Measurements from ENCODE around the gene THOC3. TPM values are rescaled to one million over a fixed set of nuclear protein-coding genes. Genes with fewer than 3 reads are reported as not detected.
"Not testable (repeated sequence)": the region's sequence is repeated elsewhere in the genome, so short reads cannot be mapped to it uniquely, and the experiment has no call there.

Gene THOC3
- total RNA-seq, 2 donors from 2014 or later: 62.9 to 140 TPM

DNA sequence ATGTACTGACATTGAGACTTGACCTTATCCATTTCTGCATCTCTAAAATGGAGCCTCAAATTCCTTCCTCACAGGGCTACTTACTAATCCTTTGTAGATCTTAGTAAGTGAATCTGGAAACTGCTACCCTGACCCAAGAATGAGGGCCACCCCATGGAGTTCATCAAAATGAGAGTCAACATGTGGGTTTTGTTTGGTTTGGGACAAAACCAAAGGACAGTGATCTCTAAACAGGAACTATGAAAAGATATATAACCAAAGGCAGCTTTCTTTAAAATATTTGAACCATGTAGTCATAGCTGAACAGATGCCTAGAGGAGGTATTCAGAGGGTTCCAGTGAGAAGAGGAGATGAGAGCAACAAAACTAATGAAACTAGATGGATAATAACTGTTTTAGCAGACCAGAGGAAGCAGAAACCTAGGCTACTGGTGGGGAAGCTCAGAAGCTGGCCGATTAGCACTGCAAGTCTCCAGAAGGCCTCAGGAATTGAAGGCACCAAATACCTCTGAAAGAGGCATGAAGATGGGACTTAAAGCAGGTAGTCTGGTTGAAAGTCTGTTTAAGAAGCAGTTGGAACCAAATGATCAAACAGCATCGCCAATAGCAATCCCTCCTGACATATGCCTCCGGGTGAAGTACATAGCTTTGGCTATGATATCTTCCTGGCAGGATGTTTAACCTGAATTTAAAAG is 45.8 kb downstream of the THOC3 start:
- Histone ChIP-seq H3K27me3 (no peaks in the 10 kb centered on the region), H3K9me3 (no peaks in the 10 kb centered on the region), H3K36me3 (no peaks in the 10 kb centered on the region), H3K27ac (no peak overlapping the region), H3K4me3 (no peak overlapping the region), H3K4me1 (no peaks in the 10 kb centered on the region), H3K9ac (ENCODE audit: low read depth in 2 of 2, low read length in 2 of 2) (no peak overlapping the region)
- no peak for TF ChIP-seq CTCF (IDR thresholded peaks at IDR 0.05)
- DNase-seq: no peak
- intact Hi-C loops (cut with DNase I): no loop called here

DNA sequence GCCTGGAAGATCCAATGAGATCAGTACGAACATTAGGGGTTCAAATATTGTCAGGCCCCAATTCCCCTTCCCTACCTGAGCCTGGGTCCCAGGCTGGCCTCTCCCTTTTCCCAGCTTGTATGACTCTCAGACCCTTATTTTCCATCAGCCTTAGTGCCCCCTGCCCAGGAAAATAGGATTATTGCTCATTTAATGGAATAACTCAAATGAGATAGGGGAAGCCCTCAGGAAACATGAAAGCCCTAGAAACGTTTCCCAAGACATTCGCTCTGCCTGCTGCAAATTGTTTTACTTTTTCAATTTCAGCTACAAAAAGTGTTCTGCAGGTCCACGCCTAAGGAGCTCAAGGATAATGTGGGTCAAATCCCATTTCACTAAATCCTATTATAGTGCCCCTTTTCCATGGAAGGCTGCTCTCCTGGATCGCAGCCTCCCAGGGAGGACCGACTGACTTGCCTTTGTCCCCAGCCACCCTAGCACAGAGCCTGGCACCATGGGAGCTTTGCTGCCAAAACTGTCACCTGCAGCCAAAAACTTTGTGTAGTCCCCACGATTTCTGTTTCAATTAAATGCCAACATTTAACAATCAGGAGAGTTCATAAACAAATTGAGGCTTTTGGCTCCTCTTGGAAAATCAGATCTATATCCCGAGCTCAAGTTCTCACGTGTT is 46.9 kb downstream of the THOC3 start:
- H3K4me1 ChIP-seq: no peaks in the 10 kb centered on the region
- H3K27me3 ChIP-seq: no peaks in the 10 kb centered on the region
- DNase-seq: no peak
- H3K4me3 ChIP-seq: no peak overlapping the region
- no peaks in the 10 kb centered on the region for H3K36me3 ChIP-seq
- no peak for TF ChIP-seq CTCF (IDR thresholded peaks at IDR 0.05)
- H3K27ac ChIP-seq: no peak overlapping the region
- no peaks in the 10 kb centered on the region for H3K9me3 ChIP-seq
- intact Hi-C loops (cut with DNase I): no loop called here
- no peak overlapping the region for H3K9ac ChIP-seq (ENCODE audit: low read depth in 2 of 2, low read length in 2 of 2)

DNA sequence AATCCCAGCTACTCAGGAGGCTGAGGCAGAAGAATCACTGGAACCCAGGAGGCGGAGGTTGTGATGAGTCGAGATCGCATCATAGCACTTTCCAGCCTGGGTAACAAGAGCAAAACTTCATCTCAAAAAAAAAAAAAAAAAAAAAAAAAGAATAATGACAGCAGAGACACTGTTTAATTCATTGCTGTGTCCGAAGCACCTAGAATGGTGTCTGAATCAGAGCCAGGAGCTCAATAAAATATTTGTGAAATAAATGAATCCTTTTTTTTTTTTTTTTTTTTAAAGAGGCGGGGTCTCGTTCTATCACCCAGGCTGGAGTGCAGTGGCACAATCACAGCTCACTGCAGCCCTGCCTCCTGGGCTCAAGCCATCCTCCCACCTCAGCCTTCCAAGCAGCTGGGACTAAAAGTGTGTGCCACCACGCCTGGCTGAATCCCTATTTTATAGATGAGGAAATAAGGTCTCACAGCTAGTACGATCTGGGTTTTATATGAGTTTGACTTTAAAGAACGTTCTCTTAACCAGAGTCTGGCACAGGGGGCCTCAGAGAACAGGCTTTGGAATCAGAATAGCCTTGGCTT is 47.8 kb downstream of the THOC3 start:
- no peak for DNase-seq
- no peaks in the 10 kb centered on the region for H3K9me3 ChIP-seq
- TF ChIP-seq CTCF (IDR thresholded peaks at IDR 0.05): no peak

DNA sequence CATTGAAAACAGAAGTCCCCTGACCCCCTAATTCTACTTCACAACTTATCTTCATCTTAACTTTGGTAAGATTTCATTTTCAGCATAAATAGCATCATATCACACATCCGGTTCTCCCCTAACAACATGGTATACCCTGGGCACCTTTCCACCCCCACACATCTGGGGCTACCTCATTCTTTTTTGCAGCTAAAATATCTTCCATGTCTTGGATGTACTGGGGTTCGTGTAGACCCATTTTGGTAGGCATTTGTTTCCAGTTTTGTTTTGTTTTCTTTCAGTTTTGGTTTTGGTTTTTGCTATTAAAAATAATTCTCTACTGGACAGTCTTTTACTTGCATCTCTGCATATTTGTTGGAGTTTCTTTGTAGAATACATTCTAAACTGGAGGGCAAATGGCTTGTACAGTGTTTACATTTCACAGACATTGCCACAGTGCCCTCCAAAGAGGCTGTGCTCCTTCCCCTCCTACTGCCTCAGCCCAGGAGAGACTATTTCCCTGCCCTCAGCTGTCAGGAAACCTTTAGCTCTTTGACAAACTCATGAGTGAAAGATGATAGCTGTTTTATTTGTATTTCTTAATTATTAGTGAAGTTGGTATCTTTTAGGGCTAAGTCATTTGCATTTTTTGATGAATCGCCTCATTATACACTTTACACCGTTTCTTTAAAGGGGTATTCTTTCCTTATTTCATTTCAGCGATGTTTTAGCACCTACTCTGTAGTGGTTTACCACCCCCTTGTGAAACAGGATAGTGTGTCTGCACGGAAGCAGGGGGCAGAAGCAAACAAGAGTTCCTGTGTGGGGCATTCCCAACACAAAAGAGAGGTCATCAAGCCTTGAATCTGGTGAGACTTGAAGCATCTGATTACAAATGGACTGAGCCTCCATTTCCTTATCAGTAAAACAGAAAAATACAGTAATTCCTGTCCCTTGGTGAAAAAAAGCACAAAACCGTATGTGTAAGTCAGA is 52.8 kb downstream of the THOC3 start:
- H3K4me1 ChIP-seq; H3K27ac ChIP-seq; H3K9ac ChIP-seq (ENCODE audit: low read depth in 2 of 2, low read length in 2 of 2); DNase-seq; H3K9me3 ChIP-seq; H3K27me3 ChIP-seq; H3K36me3 ChIP-seq; H3K4me3 ChIP-seq; intact Hi-C loops (cut with DNase I): not testable (repeated sequence)

More for the DNA sequence above, 47.8 kb downstream of the THOC3 start:
- Histone ChIP-seq H3K27me3 (no peaks in the 10 kb centered on the region), H3K36me3 (no peaks in the 10 kb centered on the region), H3K27ac (no peak overlapping the region), H3K4me3 (no peak overlapping the region), H3K9ac (ENCODE audit: low read depth in 2 of 2, low read length in 2 of 2) (no peak overlapping the region), H3K4me1 (no peaks in the 10 kb centered on the region)
- intact Hi-C loops (cut with DNase I): no loop called here

DNA sequence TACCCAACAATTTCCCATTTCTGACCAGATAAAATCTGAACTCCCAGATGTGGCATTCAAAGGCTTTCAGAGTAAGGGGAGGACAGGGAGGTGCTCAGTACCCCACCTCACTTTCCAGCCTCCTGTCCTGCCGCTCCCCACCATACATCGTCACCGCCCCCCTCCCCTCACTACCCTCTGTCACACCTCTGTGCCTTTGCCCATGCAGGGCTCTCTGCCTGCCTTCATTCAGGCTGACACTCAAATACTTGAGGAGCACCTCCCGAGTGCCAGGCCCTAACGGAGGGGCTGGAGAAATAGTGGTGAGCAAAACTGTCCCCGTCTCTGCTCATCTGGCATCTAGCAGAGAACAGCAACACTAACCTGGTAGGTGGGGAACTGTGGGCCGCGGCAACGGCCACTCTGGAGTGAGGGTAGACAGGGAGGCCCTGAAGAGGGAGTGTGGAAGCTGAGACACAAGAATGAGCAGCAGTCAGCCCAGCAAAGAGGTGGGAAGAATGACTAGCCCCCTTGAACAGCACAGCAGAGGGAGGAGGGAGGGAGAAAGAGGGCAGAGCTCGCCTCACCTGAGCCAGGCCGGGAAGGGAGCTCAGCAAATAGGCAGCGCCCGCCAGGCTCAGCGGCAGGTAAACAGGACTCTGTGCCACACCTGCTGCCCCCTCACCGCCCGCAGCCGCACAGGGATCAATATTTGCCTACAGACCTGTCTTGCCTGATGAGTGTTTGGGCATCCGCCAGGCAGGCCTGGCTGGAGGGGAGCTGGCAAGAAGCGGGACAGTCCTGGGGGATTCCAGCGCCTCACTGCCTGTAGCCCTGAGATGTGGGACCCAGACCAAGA is 54.1 kb downstream of the THOC3 start:
- DNase-seq; H3K27ac ChIP-seq; H3K36me3 ChIP-seq; H3K9ac ChIP-seq (ENCODE audit: low read depth in 2 of 2, low read length in 2 of 2); H3K27me3 ChIP-seq; H3K4me3 ChIP-seq; H3K4me1 ChIP-seq; intact Hi-C loops (cut with DNase I); H3K9me3 ChIP-seq: not testable (repeated sequence)

- H3K27ac ChIP-seq; DNase-seq; H3K9ac ChIP-seq (ENCODE audit: low read depth in 2 of 2, low read length in 2 of 2); H3K27me3 ChIP-seq; H3K4me1 ChIP-seq; H3K36me3 ChIP-seq; H3K4me3 ChIP-seq; intact Hi-C loops (cut with DNase I); H3K9me3 ChIP-seq: not testable (repeated sequence)
Measured at GRCh38 chr5:175910072-175910471, 58.0 kb downstream of the THOC3 start.

Other genes starting within 250 kb of the THOC3 start
- 1 to 10 TPM in 1 of 2 donors, under 1 TPM in 1; 0.57 to 1.2 TPM for gene CPLX2, start 96.7 kb downstream of the THOC3 start, total RNA-seq